GM12875 (cell line): Measurements from ENCODE around the gene PIK3R2.
A peak's percentile ranks its signal among the peaks of the same experiment; 100 is the strongest.

Experiments used
- H3K4me3 ChIP-seq: one replicate; pipeline ENCODE4 v1.5.1; 2011; ENCODE audit warnings: low read depth, low read length, control low read depth
- CTCF ChIP-seq: IDR thresholded peaks from 2 replicates; pipeline ENCODE4 v1.5.1; 2011; ENCODE audit warnings: low read depth, mild to moderate bottlenecking, control low read depth, inconsistent platforms, low read length, moderate library complexity, borderline replicate concordance; ENCODE audit not compliant: insufficient read depth

The PIK3R2 gene

GRCh38 chr19:18110609-18111232 lies 42.2 kb upstream of the PIK3R2 start:
- TF ChIP-seq CTCF: no peak

GRCh38 chr19:18112989-18113478 lies 39.9 kb upstream of the PIK3R2 start:
- peak; percentile 95 for TF ChIP-seq CTCF

More at GRCh38 chr19:18110609-18111232, 42.2 kb upstream of the PIK3R2 start:
- H3K4me3 ChIP-seq: peak overlapping the region; percentile 71

GRCh38 chr19:18113827-18114226 lies 39.1 kb upstream of the PIK3R2 start:
- H3K4me3 ChIP-seq: no peak overlapping the region
- no peak for TF ChIP-seq CTCF

More at GRCh38 chr19:18112989-18113478, 39.9 kb upstream of the PIK3R2 start:
- no peak overlapping the region for H3K4me3 ChIP-seq

GRCh38 chr19:18114483-18114882 lies 38.5 kb upstream of the PIK3R2 start:
- TF ChIP-seq CTCF: no peak
- H3K4me3 ChIP-seq: no peak overlapping the region

- TF ChIP-seq CTCF: no peak
- H3K4me3 ChIP-seq: no peak overlapping the region
These were observed 35.6 kb upstream of the PIK3R2 start for GRCh38 chr19:18117364-18117691.

- H3K4me3 ChIP-seq: peak overlapping the region; percentile 60
- no peak for TF ChIP-seq CTCF
These were observed 35.1 kb upstream of the PIK3R2 start for GRCh38 chr19:18117692-18118378.
